Measurements from ENCODE around the gene SGPL1.

The SGPL1 gene

GRCh38 chr10:70801854-70802253, 13.9 kb upstream of the SGPL1 start:
- no peak overlapping the region for H2AFZ ChIP-seq (ENCODE audit: low read depth, low read length)
- WGBS, result no CpG with 5 or more reads among the region's 1 CpG
- H4K91ac ChIP-seq (ENCODE audit: low read length), result no peak overlapping the region
- H3K27ac ChIP-seq (ENCODE audit: low read length, poor library complexity, severe bottlenecking), result no peak overlapping the region
- no peak overlapping the region for H2BK12ac ChIP-seq (ENCODE audit: low read length in 2 of 2)
- no peak overlapping the region for H3K4ac ChIP-seq (ENCODE audit: low read depth in 1 of 2, low read length in 2 of 2)
- DNase-seq, result no peak
- H3K4me1 ChIP-seq (ENCODE audit: control insufficient read depth, insufficient read depth, low read depth, low read length), result no peaks in the 10 kb centered on the region
- no peaks in the 10 kb centered on the region for H3K79me1 ChIP-seq (replicated peaks; ENCODE audit: low read length, poor library complexity, severe bottlenecking)
- H3K9ac ChIP-seq (ENCODE audit: low read length), result no peak overlapping the region
- H4K8ac ChIP-seq (ENCODE audit: low read length), result no peak overlapping the region
- H3K4me2 ChIP-seq (ENCODE audit: low read length, poor library complexity, severe bottlenecking), result no peak overlapping the region
- no peak overlapping the region for H3K23ac ChIP-seq (ENCODE audit: low read length in 2 of 2)
- peaks cover 15 to 23% of the 10 kb centered on the region in 2 experiments for H3K27me3 ChIP-seq (ENCODE audit: control insufficient read depth in 1 of 2, insufficient read depth in 1 of 2, low read length in 2 of 2)
- peaks cover 2% of the 10 kb centered on the region for H3K9me3 ChIP-seq (ENCODE audit: control insufficient read depth, low read length)
- H3K18ac ChIP-seq (ENCODE audit: low read depth in 1 of 2, low read length in 2 of 2), result no peak overlapping the region
- no peak overlapping the region for H3K14ac ChIP-seq (ENCODE audit: low read length in 2 of 2)
- no peak overlapping the region for H2BK5ac ChIP-seq (ENCODE audit: low read depth, low read length, poor library complexity, severe bottlenecking)
- no peak overlapping the region for H2BK15ac ChIP-seq (ENCODE audit: low read depth, poor library complexity, severe bottlenecking)
- no peak overlapping the region for H2BK120ac ChIP-seq (ENCODE audit: low read depth, low read length)
- no peak overlapping the region for H2AK5ac ChIP-seq (ENCODE audit: low read length, severe bottlenecking)
- no peaks in the 10 kb centered on the region for H3K36me3 ChIP-seq (ENCODE audit: control insufficient read depth in 1 of 2, insufficient read depth in 2 of 2, low read depth in 1 of 2, low read length in 2 of 2)
- no peak overlapping the region for H3K4me3 ChIP-seq (ENCODE audit: insufficient read depth in 1 of 2, low read depth in 1 of 2, low read length in 2 of 2)

GRCh38 chr10:70803775-70804420, 11.8 kb upstream of the SGPL1 start:
- no peak overlapping the region for H3K4me2 ChIP-seq (ENCODE audit: low read length, poor library complexity, severe bottlenecking)
- no peak overlapping the region for H2AFZ ChIP-seq (ENCODE audit: low read depth, low read length)
- no peak overlapping the region for H2BK5ac ChIP-seq (ENCODE audit: low read depth, low read length, poor library complexity, severe bottlenecking)
- DNase-seq, result no peak
- H3K79me1 ChIP-seq (replicated peaks; ENCODE audit: low read length, poor library complexity, severe bottlenecking), result no peaks in the 10 kb centered on the region
- WGBS, result 77% methylated on average over 2 of the region's 2 CpGs
- H3K4ac ChIP-seq (ENCODE audit: low read depth in 1 of 2, low read length in 2 of 2), result no peak overlapping the region
- no peak overlapping the region for H3K4me3 ChIP-seq (ENCODE audit: insufficient read depth in 1 of 2, low read depth in 1 of 2, low read length in 2 of 2)
- no peaks in the 10 kb centered on the region for H3K9me3 ChIP-seq (ENCODE audit: control insufficient read depth, low read length)
- H2BK12ac ChIP-seq (ENCODE audit: low read length in 2 of 2), result no peak overlapping the region
- H2AK5ac ChIP-seq (ENCODE audit: low read length, severe bottlenecking), result no peak overlapping the region
- no peak overlapping the region for H2BK120ac ChIP-seq (ENCODE audit: low read depth, low read length)
- no peak overlapping the region for H4K91ac ChIP-seq (ENCODE audit: low read length)
- no peaks in the 10 kb centered on the region for H3K36me3 ChIP-seq (ENCODE audit: control insufficient read depth in 1 of 2, insufficient read depth in 2 of 2, low read depth in 1 of 2, low read length in 2 of 2)
- H4K8ac ChIP-seq (ENCODE audit: low read length), result no peak overlapping the region
- no peak overlapping the region for H2BK15ac ChIP-seq (ENCODE audit: low read depth, poor library complexity, severe bottlenecking)
- H3K23ac ChIP-seq (ENCODE audit: low read length in 2 of 2), result no peak overlapping the region
- H3K14ac ChIP-seq (ENCODE audit: low read length in 2 of 2), result no peak overlapping the region
- H3K9ac ChIP-seq (ENCODE audit: low read length), result no peak overlapping the region
- H3K4me1 ChIP-seq (ENCODE audit: control insufficient read depth, insufficient read depth, low read depth, low read length), result peaks cover 1% of the 10 kb centered on the region
- H3K27me3 ChIP-seq (ENCODE audit: control insufficient read depth in 1 of 2, insufficient read depth in 1 of 2, low read length in 2 of 2), result peaks cover 12 to 15% of the 10 kb centered on the region in 2 experiments
- no peak overlapping the region for H3K27ac ChIP-seq (ENCODE audit: low read length, poor library complexity, severe bottlenecking)
- no peak overlapping the region for H3K18ac ChIP-seq (ENCODE audit: low read depth in 1 of 2, low read length in 2 of 2)

GRCh38 chr10:70804421-70804808, 11.3 kb upstream of the SGPL1 start:
- H3K18ac ChIP-seq (ENCODE audit: low read depth in 1 of 2, low read length in 2 of 2), result no peak overlapping the region
- H3K9me3 ChIP-seq (ENCODE audit: control insufficient read depth, low read length), result no peaks in the 10 kb centered on the region
- 79% methylated on average over 2 of the region's 2 CpGs for WGBS
- peaks cover 5% of the 10 kb centered on the region for H3K4me1 ChIP-seq (ENCODE audit: control insufficient read depth, insufficient read depth, low read depth, low read length)
- no peaks in the 10 kb centered on the region for H3K79me1 ChIP-seq (replicated peaks; ENCODE audit: low read length, poor library complexity, severe bottlenecking)
- DNase-seq, result no peak
- H3K4ac ChIP-seq (ENCODE audit: low read depth in 1 of 2, low read length in 2 of 2), result no peak overlapping the region
- no peak overlapping the region for H3K23ac ChIP-seq (ENCODE audit: low read length in 2 of 2)
- no peak overlapping the region for H2BK15ac ChIP-seq (ENCODE audit: low read depth, poor library complexity, severe bottlenecking)
- H3K14ac ChIP-seq (ENCODE audit: low read length in 2 of 2), result no peak overlapping the region
- H2AK5ac ChIP-seq (ENCODE audit: low read length, severe bottlenecking), result no peak overlapping the region
- H3K27me3 ChIP-seq (ENCODE audit: control insufficient read depth in 1 of 2, insufficient read depth in 1 of 2, low read length in 2 of 2), result peaks cover 10 to 12% of the 10 kb centered on the region in 2 experiments
- no peak overlapping the region for H3K4me3 ChIP-seq (ENCODE audit: insufficient read depth in 1 of 2, low read depth in 1 of 2, low read length in 2 of 2)
- H2BK12ac ChIP-seq (ENCODE audit: low read length in 2 of 2), result no peak overlapping the region
- H3K4me2 ChIP-seq (ENCODE audit: low read length, poor library complexity, severe bottlenecking), result no peak overlapping the region
- H2BK120ac ChIP-seq (ENCODE audit: low read depth, low read length), result no peak overlapping the region
- no peak overlapping the region for H2BK5ac ChIP-seq (ENCODE audit: low read depth, low read length, poor library complexity, severe bottlenecking)
- no peak overlapping the region for H4K91ac ChIP-seq (ENCODE audit: low read length)
- H3K36me3 ChIP-seq (ENCODE audit: control insufficient read depth in 1 of 2, insufficient read depth in 2 of 2, low read depth in 1 of 2, low read length in 2 of 2), result no peaks in the 10 kb centered on the region
- H2AFZ ChIP-seq (ENCODE audit: low read depth, low read length), result no peak overlapping the region
- no peak overlapping the region for H3K9ac ChIP-seq (ENCODE audit: low read length)
- no peak overlapping the region for H4K8ac ChIP-seq (ENCODE audit: low read length)
- no peak overlapping the region for H3K27ac ChIP-seq (ENCODE audit: low read length, poor library complexity, severe bottlenecking)

GRCh38 chr10:70805619-70806215, 10.0 kb upstream of the SGPL1 start:
- Histone ChIP-seq H4K8ac (ENCODE audit: low read length) (no peak overlapping the region), H3K9ac (ENCODE audit: low read length) (no peak overlapping the region), H3K9me3 (ENCODE audit: control insufficient read depth, low read length) (no peaks in the 10 kb centered on the region), H3K18ac (ENCODE audit: low read depth in 1 of 2, low read length in 2 of 2) (no peak overlapping the region), H3K4ac (ENCODE audit: low read depth in 1 of 2, low read length in 2 of 2) (no peak overlapping the region), H4K91ac (ENCODE audit: low read length) (no peak overlapping the region), H3K27ac (ENCODE audit: low read length, poor library complexity, severe bottlenecking) (no peak overlapping the region), H2BK12ac (ENCODE audit: low read length in 2 of 2) (no peak overlapping the region), H3K14ac (ENCODE audit: low read length in 2 of 2) (peak overlapping the region in 1 of 2 experiments; percentile 23), H2BK15ac (ENCODE audit: low read depth, poor library complexity, severe bottlenecking) (no peak overlapping the region), H3K23ac (ENCODE audit: low read length in 2 of 2) (no peak overlapping the region), H3K36me3 (ENCODE audit: control insufficient read depth in 1 of 2, insufficient read depth in 2 of 2, low read depth in 1 of 2, low read length in 2 of 2) (no peaks in the 10 kb centered on the region), H3K4me1 (ENCODE audit: control insufficient read depth, insufficient read depth, low read depth, low read length) (peaks cover 8% of the 10 kb centered on the region), H2AFZ (ENCODE audit: low read depth, low read length) (no peak overlapping the region), H3K4me3 (ENCODE audit: insufficient read depth in 1 of 2, low read depth in 1 of 2, low read length in 2 of 2) (no peak overlapping the region), H2AK5ac (ENCODE audit: low read length, severe bottlenecking) (no peak overlapping the region), H3K27me3 (ENCODE audit: control insufficient read depth in 1 of 2, insufficient read depth in 1 of 2, low read length in 2 of 2) (peaks cover 4 to 6% of the 10 kb centered on the region in 2 experiments), H3K4me2 (ENCODE audit: low read length, poor library complexity, severe bottlenecking) (no peak overlapping the region), H2BK5ac (ENCODE audit: low read depth, low read length, poor library complexity, severe bottlenecking) (no peak overlapping the region), H3K79me1 (replicated peaks; ENCODE audit: low read length, poor library complexity, severe bottlenecking) (no peaks in the 10 kb centered on the region), H2BK120ac (ENCODE audit: low read depth, low read length) (no peak overlapping the region)
- no peak for DNase-seq
- WGBS, result 93% methylated on average over 3 of the region's 3 CpGs

All from mesenchymal stem cell (in vitro differentiated cells and primary cell).